ENCODE results near the gene PROS1. TPM values are rescaled to one million over a fixed set of nuclear protein-coding genes. Genes with fewer than 3 reads are reported as not detected.
"Not testable (repeated sequence)": the region's sequence is repeated elsewhere in the genome, so short reads cannot be mapped to it uniquely, and the experiment has no call there.

Gene PROS1
- total RNA-seq, 1 experiment from 2014 or later, result 31.1 TPM

DNA sequence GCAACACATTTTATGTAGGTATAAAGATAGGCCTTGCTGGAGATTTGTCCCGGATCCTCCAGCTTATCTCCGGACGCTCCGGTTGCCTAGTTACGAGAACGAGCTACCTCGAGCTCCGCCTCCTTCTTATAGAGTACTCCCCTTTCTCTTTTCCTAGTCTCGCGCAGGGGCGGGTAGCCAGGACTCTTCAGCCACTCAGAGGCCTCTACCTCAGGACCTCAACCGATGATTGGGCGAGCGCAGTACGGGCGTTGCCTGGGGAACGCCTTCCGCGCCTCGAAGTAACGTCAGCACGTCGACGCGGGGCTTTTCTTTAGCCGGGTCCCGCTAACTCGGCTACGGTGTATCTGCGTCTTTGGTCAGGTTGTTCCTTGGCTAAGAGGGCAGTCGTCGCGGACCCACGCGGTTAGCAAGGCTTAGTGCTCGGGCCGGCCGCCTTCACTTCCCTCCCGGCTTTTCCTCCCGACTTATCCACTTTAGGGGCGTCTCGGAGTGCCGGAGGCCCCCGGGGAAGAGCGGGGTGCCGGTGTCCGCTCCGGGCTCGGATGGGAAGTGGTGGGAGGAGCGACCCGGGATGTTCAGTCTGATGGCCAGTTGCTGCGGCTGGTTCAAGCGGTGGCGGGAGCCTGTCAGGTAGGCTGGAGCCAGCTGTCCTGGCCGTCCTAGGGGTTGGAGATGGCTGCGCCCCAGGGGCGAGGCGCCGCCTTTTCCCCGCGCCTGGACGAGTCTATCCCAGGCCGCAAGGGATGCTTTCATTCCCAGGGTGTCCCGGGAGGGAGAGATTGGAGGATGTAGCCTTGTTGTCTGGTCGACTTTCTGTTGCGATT lies 6.4 kb upstream of the PROS1 start, which contains the start of gene ARL13B:
Gene ARL13B (plus strand): TSS at position 306 of the 827 bp plus-strand sequence. CDS start 269 bp downstream, at position 575.
- DNase-seq (ENCODE audit: extremely low read depth, low read depth), result peak; percentile 97

DNA sequence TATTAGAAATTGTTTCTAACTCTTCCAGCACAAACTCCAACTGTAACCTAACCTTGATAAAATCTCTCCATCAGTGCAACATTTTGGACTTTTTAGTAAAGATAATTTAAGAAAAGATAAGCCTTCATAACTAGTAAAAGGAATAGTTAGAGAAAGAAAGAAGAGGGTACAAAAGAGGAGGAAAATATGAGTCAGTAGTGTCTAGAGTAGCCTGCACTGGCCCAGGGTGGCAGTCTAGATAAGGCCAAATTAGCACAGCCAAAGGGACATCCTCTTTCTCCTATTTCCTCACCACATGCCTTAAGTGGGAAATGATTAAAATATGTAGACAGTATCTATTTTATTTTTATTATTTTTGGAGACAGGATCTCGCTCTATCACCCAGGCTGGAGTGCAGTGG lies 3.7 kb downstream of the PROS1 start:
- no peak for DNase-seq (ENCODE audit: extremely low read depth, low read depth)

DNA sequence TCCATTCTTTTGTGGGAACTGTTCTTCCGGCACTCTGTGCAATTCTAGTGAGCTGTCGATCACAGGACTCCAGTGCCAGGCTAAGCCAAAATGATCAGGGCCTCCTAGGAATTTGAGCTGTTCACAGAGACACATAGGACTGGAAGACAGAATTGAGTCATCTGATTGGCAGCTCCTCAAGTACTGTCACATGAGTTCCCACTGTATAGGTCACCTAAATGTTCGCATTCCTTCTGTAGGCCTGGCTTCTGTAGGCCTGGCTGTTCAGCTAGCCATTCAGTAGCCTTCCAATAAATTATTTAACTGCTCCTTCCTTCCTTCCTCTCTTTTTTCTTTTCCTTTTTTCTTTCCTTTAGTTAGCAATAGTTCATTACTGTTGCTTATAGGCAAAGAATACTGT lies 4.3 kb downstream of the PROS1 start:
- DNase-seq (ENCODE audit: extremely low read depth, low read depth), result no peak

DNA sequence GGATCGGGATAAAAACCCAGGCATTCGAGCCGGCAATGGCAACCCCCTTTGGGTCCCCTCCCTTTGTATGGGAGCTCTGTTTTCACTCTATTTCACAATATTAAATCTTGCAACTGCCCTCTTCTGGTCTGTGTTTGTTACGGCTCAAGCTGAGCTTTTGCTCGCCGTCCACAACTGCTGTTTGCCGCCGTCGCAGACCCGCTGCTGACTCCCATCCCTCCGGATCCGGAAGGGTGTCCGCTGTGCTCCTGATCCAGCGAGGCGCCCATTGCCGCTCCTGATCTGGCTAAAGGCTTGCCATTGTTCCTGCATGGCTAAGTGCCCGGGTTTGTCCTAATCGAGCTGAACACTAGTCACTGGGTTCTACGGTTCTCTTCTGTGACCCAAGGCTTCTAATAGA lies 8.6 kb downstream of the PROS1 start:
- not testable (repeated sequence) for DNase-seq (ENCODE audit: extremely low read depth, low read depth)

DNA sequence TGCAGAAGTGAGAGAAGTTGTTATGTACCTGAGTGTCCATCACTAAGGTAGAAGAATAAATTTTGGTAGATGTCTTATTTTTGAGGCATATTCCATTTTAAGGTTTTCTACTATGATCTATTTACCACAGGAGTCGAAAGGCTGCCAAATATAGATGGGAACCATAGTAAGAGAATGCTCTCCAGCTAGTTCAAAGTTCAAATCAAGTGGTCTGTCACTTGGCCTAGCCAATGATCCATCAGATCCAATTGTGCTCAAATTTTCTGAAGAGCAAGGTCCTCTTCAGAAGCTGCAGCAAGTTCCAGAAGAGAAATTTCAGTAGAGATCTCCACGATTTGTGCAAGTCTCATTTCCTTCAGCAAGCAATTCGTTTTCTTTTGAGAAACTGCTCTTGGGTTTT lies 10.9 kb downstream of the PROS1 start:
- no peak for DNase-seq (ENCODE audit: extremely low read depth, low read depth)

DNA sequence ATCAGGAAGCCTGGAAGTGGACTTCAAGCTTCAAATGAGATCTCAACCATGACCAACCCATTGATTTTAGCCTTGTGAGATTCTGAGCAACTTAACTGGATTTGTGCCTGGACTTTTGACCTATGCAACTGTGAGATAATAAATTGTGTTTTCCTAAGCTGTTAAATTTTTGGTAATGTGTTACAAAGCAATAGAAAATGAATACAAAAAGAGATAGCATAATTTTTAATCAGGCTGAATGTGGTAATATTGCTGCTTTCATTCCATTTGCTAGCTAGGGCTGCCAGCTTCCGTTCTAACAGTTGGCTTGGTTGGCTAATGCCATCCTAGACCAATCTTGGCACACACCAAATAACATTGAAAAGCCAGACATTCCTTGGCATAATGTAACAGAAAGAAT lies 12.2 kb downstream of the PROS1 start:
- no peak for DNase-seq (ENCODE audit: extremely low read depth, low read depth)

DNA sequence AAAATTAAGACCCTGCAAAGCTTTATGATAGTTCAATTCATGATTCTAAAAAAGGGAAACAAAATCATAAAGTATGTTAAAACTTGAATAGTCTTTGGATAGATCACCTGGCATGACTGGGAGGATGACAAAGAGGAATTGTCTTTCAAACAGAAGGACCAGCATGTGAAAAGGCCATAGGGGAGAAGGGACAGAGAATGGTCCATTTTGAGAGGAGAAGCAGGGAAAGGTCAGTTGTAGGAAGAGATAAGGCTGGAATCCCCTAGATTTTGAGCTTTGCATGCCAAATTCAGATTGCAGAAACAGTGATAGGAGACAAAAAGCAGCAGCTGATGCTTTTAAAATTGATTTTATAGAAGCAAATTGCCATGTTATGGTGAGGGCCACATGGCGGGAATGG lies 12.7 kb downstream of the PROS1 start:
- DNase-seq (ENCODE audit: extremely low read depth, low read depth), result no peak

DNA sequence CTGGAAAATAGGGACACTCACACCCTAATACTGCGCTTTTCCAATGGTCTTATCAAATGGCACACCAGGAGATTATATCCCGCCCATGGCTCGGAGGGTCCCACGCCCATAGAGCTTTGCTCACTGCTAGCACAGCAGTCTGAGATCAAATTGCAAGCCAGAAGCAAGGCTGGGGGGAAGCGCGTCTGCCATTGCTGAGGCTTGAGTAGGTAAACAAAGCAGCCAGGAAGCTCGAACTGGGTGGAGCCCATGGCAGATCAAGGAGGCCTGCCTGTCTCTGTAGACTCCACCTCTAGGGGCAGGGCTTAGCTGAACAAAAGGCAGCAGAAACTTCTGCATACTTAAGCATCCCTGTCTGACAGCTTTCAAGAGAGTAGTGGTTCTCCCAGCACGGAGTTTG lies 23.7 kb downstream of the PROS1 start:
- DNase-seq (ENCODE audit: extremely low read depth, low read depth), result peak; percentile 11

DNA sequence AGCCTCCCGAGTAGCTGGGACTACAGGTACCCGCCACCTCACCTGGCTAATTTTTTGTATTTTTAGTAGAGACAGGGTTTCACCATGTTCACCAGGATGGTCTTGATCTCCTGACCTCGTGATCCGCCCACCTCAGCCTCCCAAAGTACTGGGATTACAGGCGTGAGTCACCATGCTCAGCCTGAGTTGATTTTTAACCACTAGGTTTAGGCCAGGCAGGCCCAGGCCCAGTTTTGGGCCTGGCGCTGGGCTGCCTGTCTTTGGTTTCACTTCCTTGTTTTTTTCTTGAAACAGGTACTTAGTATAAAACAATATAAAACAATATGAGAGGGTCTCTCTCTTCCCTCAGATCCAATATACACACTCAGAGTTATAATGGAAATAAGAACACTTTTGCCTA lies 36.2 kb downstream of the PROS1 start:
- DNase-seq (ENCODE audit: extremely low read depth, low read depth), result not testable (repeated sequence)

DNA sequence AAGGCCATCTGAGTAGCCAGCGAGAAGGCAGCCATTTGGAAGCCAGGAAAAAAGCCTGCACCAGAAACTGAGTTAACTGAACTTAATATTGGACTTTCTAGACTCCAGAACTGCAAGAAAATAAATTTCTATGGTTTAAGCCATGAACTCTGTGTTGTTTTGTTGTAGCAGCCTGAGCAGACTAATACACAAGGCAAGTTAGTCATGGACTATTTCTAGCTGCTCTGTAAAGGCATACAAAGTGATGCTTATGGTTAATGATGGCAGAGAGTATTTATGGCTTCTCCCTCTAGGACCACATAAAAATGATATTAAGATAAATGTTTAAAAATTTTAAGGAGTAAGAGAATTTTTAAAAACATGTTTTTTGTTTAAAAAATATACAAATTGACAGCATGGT lies 37.1 kb downstream of the PROS1 start:
- no peak for DNase-seq (ENCODE audit: extremely low read depth, low read depth)

DNA sequence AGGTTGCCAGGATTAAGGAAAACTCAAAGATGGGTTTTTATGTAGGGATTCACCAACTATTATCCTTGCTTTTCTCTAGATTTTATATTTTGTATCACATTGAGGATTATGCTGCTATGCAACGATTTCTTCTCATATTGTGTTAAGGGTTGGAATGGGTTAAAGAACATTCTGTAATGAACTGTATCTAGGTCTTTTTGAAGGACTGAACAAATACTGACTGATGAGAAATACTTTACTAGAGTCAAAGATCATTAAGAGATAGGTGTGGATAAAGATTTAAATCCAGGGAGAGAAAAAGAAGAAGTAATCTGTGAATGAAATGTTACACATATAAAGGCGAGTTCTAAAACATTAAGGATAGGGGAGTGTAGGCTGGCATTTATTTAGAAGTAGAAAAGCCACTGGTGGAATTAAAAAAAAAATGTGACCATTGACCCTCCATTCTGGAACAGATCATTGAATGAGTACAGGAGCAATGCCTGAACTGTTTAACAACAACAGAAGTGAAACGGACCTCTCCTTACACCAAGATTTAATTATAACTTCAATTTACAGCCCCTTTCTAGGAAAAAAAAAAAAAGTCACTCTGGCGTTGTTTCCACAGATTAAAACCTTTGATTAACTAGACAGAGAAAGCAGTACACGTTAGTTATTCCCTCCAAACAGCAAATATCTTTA lies 39.2 kb downstream of the PROS1 start:
- DNase-seq (ENCODE audit: extremely low read depth, low read depth), result no peak

DNA sequence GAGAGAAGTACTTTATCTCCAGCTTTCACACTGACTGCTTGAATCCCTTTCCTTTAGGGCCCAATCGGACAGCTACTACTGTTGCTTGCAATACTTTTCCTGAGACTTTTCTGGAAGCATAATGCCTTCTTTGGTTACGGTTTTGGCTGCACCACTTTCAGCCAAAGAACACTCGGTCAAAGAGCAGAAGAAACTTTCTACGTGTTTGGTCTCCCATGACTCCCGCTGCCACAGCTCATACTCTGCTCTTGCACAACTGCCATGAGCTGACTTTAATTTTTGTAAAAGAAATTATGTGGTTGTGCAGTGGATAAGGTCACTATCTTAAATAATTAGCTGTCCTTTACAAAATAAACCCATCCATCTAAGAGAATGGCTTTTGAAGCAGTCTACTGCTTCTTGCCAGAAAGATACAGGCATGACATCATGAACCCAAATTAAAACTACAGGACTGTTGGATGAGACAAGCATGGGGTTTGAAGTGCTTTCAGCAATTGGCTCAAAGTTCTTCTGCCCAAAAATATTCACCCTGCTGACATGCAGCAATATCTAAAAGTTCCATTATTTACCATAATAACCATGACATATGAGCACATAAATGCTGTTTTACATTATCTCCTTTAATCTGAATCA lies 42.0 kb downstream of the PROS1 start:
- DNase-seq (ENCODE audit: extremely low read depth, low read depth), result no peak

DNA sequence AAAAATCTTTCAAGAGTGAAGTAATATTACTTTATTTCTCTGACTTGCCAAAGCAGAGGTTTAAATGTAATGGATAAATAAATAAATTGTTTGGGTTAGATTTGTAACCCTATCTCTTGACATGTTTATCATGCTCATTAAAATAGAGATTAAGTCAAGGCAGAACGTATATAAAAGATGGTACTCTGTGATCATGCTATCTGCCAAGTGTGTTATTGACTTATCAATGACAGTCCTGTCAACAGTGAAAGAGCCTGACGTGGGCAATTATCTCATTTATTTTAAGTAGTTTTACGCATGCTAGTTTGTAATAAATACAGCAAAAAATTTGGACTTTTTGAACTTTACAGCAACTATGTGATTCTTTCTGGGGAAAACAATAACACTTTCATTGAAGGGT lies 43.7 kb downstream of the PROS1 start:
- no peak for DNase-seq (ENCODE audit: extremely low read depth, low read depth)

DNA sequence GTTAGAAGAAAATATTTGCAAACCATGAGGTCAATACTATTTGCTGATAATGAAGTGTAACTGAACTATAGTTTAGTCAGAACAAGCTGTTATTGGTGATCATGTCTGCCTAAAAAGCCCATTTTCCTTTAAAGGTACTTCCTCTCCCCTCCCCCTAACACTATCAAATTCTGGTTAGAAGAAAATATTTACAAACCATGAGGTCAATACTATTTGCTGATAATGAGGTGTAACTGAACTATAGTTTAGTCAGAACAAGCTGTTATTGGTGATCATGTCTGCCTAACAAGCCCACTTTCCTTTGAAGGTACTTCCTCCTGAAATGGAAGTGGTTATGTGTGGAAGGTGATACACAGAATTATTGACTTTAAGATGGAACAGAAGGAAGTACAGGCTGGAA lies 46.9 kb downstream of the PROS1 start:
- no peak for DNase-seq (ENCODE audit: extremely low read depth, low read depth)

DNA sequence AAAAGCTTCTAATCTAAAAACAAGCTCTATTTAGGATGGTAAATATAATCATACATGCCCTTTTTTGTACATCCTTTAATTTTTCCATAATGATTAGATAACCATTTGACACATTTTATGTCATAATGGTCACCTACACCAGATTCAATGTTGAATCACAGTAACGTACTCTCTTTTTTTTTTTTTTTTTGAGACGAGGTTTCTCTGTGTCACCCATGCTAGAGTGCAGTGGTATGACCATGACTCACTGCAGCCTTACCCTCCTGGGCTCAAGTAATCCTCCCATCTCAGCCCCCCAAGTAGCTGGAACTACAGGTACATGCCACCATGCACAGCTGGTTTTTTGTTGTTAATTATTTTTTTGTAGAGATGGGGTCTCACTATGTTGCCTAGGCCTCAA lies 49.2 kb downstream of the PROS1 start:
- no peak for DNase-seq (ENCODE audit: extremely low read depth, low read depth)

DNA sequence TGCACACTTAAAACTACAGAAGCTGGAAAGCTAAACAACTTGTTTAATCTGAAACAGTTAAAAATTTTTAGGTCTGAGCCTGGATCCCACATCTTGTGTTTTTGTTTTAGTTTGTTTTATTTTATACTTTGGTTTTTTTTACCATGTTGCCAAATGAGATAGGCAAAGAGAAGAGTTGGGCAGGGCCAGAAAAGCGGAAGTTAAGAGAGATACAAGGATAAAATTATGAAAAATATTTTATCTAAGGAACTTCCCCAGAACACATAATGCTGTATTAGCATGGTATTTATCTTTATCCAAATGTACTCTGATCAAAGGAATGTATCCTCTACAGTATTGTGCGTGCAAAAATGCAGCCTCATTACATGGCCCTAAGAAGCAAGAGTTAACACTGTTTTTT lies 50.7 kb downstream of the PROS1 start:
- DNase-seq (ENCODE audit: extremely low read depth, low read depth), result no peak

DNA sequence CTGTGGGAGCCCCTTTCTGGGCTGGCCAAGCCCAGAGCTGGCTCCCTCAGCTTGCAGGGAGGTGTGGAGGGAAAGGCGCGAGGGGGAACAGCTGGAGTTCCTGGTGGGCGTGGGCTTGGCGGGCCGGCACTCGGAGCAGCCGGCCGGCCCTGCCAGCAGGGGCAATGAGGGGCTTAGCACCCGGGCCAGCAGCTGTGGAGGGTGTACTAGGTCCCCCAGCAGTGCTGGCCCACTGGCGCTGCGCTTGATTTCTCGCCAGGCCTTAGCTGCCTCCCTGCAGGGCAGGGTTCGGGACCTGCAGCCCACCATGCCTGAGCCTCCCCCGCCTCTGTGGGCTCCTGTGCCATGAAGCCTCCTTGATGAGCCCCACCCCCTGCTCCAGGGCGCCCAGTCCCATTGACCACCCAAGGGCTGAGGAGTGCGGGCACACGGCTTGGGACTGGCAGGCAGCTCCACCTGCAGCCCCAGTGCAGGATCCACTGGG lies 56.1 kb downstream of the PROS1 start:
- DNase-seq (ENCODE audit: extremely low read depth, low read depth), result not testable (repeated sequence)

DNA sequence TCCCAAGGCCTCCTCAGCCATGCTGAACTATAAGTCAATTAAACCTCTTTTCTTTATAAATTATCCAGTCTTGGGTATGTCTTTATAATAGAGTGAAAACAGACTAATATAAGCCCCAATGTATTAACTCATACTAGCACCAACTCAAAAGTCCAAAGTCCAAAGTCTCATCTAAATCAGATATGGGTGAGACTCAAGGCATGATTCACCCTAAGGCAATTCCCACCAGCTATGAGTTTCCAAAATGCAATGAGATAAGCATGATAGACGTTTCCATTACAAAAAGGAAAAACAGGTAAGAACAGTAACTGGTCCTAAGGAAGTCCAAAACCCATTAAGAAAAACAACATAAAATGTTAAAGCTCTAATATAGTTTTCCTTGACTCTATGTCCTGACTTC lies 60.1 kb downstream of the PROS1 start:
- DNase-seq (ENCODE audit: extremely low read depth, low read depth), result not testable (repeated sequence)

DNA sequence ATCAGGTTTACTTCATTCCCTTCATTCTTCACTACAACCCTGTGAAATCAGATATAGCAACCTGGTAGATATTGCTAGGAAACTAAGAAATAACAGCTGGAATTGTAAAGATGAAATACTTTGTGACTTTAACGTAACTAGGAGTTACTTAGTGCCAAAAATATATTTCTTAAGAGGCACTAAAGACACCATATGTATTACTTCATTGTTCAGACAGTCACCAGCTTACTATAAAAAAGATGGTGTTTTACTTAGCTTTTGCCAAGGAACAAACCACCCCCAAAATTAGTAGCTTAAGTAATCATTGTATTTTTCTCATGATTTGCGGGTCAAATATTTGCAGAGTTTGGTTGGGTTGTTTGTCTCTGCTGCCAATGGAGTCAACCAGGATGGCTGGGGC lies 62.5 kb downstream of the PROS1 start:
- no peak for DNase-seq (ENCODE audit: extremely low read depth, low read depth)

DNA sequence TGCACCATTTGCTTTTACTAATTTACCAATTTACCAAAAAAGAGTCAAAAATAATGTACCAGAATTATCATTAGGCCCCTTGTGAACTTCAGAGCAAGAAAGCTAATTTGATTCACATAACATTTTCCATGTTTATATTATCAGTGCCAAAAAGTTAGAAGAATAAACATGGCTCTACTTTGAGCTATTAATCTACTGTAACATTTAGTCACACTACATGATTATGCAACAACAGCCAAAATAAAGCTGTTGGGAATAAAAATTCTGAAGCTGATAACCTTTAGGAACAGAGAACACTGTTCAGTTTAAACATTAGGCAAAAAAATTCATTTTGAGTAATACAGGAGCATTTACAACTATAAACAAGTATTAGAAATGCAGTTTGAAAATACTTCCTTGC lies 63.6 kb downstream of the PROS1 start:
- no peak for DNase-seq (ENCODE audit: extremely low read depth, low read depth)

DNA sequence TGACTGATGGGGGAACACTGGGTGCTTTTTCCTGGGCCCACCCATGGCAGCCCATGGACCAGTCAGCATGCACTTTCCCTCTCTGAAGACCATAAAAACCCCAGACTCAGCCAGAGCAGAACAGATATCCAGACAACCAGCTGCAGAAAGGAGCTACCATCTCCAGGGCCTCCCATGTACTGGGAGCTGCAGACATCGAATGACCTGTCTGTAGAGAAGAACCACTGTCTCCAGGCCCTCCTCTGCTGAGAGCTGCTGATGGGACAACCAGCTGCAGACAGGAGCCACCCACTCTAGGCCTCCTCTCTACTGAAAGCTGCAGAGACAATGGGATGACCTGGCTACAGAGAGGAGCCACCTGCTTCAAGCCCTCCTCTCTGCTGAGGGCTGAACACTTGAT lies 66.6 kb downstream of the PROS1 start:
- DNase-seq (ENCODE audit: extremely low read depth, low read depth), result no peak

DNA sequence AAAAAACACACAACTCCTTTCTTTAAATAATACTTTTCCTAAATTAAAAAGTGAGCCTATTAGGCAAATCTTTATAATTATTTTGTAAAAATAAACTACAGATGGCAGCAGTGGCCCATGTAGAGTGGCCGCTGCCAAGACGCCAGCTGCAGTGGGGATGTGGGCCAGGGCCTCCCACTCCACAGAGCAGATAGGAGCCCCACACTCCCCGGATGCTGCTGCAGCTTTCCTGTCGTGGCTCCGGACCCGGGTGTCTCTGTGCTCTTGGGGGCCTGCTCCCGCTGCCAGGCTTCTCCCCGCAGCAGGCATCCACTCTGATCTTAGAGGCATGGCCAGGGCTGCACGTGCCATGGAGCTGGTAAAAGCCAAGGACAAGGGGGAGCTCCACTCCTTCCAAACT lies 67.5 kb downstream of the PROS1 start:
- no peak for DNase-seq (ENCODE audit: extremely low read depth, low read depth)
